GM21447 (cell line): ENCODE results near the gene ZFHX3.
A peak's percentile ranks its signal among the peaks of the same experiment; 100 is the strongest.

Experiments used
- ATAC-seq: cut with Tn5 transposase; IDR thresholded peaks from one replicate; pipeline ENCODE4 v1.9.1; 2021; ENCODE audit not compliant: unreplicated experiment

Gene ZFHX3

DNA sequence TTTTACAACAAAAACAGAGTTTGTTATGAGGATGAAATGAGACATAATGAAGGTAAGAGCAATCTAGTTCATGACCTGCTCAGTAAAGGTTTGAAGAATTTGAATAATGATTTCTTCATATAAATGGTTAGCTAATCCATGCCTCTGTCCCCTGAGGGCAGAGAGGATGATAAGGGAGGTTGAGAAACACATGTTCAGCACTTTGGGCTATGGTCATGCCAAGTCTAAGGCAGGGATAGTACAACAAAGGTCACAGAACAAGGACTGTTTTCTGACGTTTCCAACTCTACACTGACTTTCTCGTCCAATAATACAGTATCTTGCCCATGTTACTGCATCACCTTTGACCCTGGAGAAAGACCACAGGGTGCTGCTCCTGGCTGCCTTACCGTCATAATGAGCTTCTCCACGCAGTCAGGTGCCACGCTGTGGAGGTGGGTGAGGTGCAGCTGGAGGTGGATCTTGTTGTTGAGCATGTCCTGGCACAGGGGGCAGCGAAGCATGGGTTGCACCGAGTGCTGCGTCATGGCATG, 236.7 kb downstream of the ZFHX3 start:
- ATAC-seq, result no peak

- no peak for ATAC-seq
Measured at GRCh38 chr16:72810480-72810879, 237.4 kb downstream of the ZFHX3 start.

GRCh38 chr16:72809446-72809845, 238.5 kb downstream of the ZFHX3 start:
- no peak for ATAC-seq

- no peak for ATAC-seq
Measured at GRCh38 chr16:72808754-72809153, 239.2 kb downstream of the ZFHX3 start.

DNA sequence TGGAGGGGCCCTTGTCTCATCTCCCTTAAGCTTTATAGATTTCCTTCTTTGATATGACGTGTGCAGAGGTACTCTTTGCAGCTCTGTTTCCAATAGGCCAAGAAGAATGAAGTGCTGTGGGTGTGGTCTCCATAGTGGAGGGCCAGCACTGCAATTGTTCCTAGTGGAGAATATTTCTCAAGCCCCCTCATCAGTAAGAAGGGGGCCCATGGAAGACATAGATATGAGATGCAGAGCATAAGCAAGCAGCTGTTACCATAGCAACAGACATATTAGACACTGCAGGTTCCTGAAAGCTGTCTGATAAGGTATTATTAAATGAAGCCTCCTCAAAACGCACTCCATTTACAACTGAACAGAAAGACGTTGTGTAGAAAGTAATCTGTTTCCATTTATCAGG, 240.7 kb downstream of the ZFHX3 start:
- ATAC-seq, result no peak

GRCh38 chr16:72805486-72805885, 242.4 kb downstream of the ZFHX3 start:
- no peak for ATAC-seq

- no peak for ATAC-seq
Measured at GRCh38 chr16:72800524-72801161, 247.3 kb downstream of the ZFHX3 start.

DNA sequence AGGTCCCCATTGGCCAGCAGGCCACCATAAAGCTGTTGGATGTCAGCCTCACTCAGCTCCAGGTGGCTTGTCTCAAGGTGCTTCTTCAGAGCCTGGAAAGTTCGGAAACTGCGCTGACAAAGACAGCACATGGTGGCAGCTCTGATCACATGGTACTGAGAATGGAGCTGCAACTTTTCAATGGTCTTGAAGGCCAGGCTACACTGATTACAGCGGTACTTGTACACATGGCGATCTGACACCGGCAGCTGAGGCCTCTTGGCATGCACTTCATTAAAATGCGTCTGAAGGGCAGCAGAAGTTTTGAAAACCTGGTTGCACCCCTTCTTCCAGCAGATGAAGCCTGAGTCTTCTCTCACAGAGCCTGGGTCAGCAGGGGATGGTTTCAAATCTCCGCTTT, 249.7 kb downstream of the ZFHX3 start:
- no peak for ATAC-seq

GRCh38 chr16:72797621-72798020, 250.3 kb downstream of the ZFHX3 start:
- no peak for ATAC-seq

GRCh38 chr16:72796222-72796621, 251.7 kb downstream of the ZFHX3 start:
- no peak for ATAC-seq

GRCh38 chr16:72794986-72795385, 252.9 kb downstream of the ZFHX3 start:
- no peak for ATAC-seq

- ATAC-seq, result no peak
Measured at GRCh38 chr16:72794319-72794718, 253.6 kb downstream of the ZFHX3 start.

DNA sequence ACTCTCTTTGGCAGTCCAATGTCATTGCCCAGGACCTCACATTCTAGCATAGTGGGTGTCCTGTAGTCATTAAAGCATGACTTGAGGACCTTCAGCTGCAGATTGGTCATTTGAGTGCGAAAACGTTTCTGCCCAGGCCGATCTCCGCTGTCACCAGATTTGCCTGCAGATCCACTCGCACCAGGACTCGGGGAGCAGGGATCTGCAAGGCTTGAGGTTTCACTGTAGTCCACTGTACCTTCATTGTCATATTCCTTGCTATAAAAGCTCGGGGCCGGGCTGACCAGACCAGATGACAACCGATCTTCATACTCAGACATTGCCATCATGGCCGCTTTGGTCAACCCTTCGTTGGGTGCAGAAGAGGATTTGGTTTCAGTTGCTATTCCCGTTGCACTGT, 254.2 kb downstream of the ZFHX3 start:
- no peak for ATAC-seq

DNA sequence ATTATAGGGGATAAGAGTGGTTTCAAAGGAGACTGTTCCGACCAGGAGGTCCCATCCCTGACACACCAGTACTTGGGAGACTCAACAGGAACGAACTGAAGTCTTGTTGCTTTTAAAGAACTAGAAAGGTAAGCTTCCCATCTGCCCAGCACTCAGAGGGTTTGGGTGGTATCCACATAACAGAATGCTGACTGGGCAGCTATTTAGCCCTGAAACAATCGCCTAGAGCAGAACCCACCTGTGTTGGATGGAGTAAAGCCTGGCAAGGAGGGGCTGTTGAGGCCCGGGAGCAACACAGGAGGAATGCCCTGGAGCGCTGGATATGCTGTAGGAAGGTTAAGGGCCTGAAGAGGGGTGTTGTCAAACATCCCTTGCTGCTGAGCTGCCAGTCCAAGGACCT, 254.9 kb downstream of the ZFHX3 start:
- no peak for ATAC-seq

GRCh38 chr16:72791786-72792185, 256.1 kb downstream of the ZFHX3 start:
- no peak for ATAC-seq

DNA sequence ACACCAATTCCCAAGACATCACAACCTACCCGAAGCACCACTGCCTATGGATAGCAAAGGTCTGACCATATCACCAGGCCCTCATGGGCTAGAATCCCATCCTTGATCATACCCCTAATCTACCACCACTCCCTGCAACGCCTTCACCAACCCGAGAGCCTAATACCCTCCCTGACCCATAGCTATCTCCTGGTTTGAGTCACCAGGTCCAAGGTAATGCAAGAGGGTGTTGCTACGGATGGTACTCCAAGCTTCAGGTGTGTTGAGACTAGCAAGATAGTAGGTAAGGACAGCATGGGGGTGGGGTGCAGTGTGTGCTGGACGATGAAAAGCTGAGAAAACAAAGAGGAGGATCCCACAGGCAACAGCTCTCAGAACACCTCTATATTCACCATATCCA, 258.0 kb downstream of the ZFHX3 start:
- ATAC-seq, result no peak

DNA sequence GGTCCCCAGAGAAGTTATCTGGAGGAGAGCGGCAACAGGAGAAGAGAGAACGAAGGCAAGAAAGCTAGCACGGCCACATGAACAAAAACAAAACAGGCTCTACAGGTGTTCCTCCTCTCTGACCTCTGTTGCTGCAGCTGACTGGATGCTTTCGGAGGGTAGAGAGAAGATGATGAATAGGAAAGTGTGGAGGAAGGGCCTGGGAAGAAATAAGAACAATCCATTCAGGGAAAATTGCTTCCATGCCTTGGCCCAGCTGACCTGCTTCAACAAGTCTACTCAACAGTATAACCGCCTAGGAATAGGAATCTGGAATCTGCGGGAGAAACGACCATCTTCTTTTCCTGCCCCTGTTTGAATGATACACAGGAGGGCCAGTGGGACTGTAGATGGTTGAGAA, 258.5 kb downstream of the ZFHX3 start:
- ATAC-seq, result no peak

- no peak for ATAC-seq
Measured at GRCh38 chr16:72788269-72788809, 259.6 kb downstream of the ZFHX3 start.

- ATAC-seq, result peak; percentile 90
Measured at GRCh38 chr16:72787514-72788268, 260.2 kb downstream of the ZFHX3 start.

- ATAC-seq, result no peak
Measured at GRCh38 chr16:72787130-72787513, 260.8 kb downstream of the ZFHX3 start.

GRCh38 chr16:72786606-72787005, 261.3 kb downstream of the ZFHX3 start:
- no peak for ATAC-seq

DNA sequence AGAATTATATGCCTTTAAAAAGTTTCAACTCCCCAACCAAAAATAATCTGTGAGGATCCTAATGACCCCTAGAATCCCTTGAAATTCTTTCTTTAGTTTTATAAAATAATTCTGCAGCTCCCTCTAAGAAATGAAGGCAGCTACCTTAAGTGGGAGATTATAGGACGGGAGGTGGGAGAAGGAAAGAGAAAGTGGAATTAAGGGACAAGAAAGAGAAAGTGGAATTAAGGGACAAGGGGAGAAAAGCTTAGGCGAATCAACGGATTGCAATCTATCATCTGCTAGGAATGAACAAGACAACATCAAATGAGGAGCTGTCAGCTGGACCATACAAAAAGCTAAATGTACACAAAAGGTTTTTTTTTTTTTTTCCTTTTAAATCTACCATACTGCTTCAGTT, 262.0 kb downstream of the ZFHX3 start:
- ATAC-seq, result no peak
